ENCODE data around the gene CDH15. TPM values are rescaled to one million over a fixed set of nuclear protein-coding genes. Genes with fewer than 3 reads are reported as not detected.

The CDH15 gene
- total RNA-seq, 4 donors from 2014 or later, result 48.5 to 60.8 (median 51.0) TPM

DNA sequence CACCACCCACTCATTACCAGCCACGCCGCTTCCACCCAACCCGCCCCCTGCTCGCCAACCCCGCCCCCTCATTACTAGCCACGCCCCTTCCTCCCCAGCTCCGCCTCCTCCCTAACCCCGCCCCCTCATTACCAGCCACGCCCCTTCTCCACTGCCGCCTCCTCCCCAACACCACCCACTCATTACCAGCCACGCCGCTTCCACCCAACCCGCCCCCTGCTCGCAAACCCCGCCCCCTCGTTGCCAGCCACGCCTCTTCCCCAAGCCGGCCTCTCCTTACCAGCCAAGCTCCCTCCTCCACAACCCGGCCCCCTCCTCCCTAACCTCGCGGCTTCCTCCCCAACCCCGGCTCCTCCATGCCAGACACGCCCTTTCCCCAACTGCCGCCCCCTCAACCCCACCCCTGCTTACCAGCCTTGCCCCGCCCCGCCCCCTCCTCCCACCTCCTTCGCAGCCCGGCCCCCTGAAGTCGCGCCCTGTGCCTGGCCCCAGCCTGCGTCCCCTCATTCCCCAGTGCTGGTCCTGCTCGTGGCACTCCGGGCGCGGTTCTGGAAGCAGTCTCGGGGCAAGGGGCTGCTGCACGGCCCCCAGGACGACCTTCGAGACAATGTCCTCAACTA lies 21.5 kb downstream of the CDH15 start:
- Histone ChIP-seq H3K4me3 (no peak overlapping the region), H3K27ac (no peak overlapping the region), H3K4me1 (no peaks in the 10 kb centered on the region), H3K36me3 (peaks cover 0 to 14% of the 10 kb centered on the region in 2 donors), H3K9me3 (no peaks in the 10 kb centered on the region), H3K27me3 (peaks cover 3 to 6% (median 4%) of the 10 kb centered on the region in 3 donors)
- ATAC-seq (peak in 1 of 2 donors; percentile 10), DNase-seq (no peak)
- TF ChIP-seq, protein P1, sequence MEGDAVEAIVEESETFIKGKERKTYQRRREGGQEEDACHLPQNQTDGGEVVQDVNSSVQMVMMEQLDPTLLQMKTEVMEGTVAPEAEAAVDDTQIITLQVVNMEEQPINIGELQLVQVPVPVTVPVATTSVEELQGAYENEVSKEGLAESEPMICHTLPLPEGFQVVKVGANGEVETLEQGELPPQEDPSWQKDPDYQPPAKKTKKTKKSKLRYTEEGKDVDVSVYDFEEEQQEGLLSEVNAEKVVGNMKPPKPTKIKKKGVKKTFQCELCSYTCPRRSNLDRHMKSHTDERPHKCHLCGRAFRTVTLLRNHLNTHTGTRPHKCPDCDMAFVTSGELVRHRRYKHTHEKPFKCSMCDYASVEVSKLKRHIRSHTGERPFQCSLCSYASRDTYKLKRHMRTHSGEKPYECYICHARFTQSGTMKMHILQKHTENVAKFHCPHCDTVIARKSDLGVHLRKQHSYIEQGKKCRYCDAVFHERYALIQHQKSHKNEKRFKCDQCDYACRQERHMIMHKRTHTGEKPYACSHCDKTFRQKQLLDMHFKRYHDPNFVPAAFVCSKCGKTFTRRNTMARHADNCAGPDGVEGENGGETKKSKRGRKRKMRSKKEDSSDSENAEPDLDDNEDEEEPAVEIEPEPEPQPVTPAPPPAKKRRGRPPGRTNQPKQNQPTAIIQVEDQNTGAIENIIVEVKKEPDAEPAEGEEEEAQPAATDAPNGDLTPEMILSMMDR (IDR thresholded peaks at IDR 0.05 in 4 of 5, conservative IDR thresholded peaks at IDR 0.05 in 1 of 5), result no peak
- TF ChIP-seq POLR2A (IDR thresholded peaks at IDR 0.05), result no peak
- in situ Hi-C loops (cut with MboI; ENCODE audit: low sequenced_read_pairs in 4 of 4) (no loop called here), intact Hi-C loops (cut with DNase I; ENCODE audit: low total_unique reads) (no loop called here)

DNA sequence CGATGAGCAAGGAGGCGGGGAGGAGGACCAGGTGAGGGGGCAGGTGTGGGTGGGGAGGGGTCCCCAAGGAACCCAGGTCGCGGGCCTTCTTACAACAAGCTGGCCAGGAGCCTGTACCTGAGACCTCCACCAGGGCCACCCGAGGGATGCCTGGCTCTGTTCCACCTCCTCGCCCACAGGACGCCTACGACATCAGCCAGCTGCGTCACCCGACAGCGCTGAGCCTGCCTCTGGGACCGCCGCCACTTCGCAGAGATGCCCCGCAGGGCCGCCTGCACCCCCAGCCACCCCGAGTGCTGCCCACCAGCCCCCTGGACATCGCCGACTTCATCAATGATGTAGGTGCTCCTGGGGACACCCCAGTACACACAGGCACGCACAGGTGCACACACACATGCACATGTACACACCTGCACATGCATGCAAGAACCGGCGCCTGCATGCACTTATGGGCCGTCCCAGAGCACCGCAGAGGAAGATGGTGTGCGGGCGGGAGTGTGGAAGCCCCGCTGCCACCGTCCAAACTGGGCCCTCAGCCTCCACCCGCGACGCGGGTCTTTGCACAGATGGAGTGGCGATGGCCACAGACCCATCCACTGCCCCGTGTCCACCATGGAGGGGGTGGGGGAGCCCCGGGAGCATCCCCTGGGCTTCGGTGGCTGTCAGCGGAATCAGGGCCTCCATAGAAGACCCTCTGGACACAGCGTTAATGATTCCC lies 22.2 kb downstream of the CDH15 start:
- no peak for TF ChIP-seq POLR2A (IDR thresholded peaks at IDR 0.05)
- TF ChIP-seq, protein P1 (IDR thresholded peaks at IDR 0.05 in 4 of 5, conservative IDR thresholded peaks at IDR 0.05 in 1 of 5), result no peak
- Histone ChIP-seq H3K4me1 (no peaks in the 10 kb centered on the region), H3K27ac (no peak overlapping the region), H3K27me3 (peaks cover 10 to 13% (median 11%) of the 10 kb centered on the region in 3 donors), H3K9me3 (no peaks in the 10 kb centered on the region), H3K4me3 (no peak overlapping the region), H3K36me3 (peaks cover 0 to 14% of the 10 kb centered on the region in 2 donors)
- DNase-seq, result no peak
- intact Hi-C loops (cut with DNase I; ENCODE audit: low total_unique reads), result no loop called here
- in situ Hi-C loops (cut with MboI; ENCODE audit: low sequenced_read_pairs in 4 of 4), result no loop called here
- no peak for ATAC-seq

DNA sequence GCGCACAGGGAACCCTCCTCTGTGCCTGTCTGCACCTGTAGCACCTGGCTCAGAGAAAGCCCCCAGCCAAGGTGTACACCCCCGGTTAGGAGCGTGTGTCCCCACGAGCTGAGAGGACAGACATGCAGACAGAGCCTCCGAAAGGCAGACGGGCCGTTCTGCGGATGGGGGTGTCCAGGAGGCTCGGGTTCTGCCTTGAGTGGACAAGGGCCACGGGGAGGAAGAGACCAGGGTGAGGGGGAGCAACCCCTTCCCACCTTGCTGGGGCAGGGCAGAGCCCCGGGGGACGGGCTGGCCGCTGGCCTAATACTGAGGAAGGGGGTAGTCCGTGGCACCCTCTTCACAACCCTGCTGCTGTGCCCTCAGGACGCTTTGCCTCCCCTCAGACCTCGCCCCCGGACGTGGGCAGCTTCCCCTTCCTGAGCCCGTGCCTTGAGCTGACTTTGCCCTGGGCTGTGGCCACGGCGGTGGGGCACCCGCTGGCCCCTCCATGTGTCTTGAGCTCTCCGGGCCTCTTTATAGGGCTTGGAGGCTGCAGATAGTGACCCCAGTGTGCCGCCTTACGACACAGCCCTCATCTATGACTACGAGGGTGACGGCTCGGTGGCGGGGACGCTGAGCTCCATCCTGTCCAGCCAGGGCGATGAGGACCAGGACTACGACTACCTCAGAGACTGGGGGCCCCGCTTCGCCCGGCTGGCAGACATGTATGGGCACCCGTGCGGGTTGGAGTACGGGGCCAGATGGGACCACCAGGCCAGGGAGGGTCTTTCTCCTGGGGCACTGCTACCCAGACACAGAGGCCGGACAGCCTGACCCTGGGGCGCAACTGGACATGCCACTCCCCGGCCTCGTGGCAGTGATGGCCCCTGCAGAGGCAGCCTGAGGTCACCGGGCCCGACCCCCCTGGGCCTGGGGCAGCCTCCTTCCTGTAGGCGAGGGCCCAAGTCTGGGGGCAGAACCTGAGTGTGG lies 23.1 kb downstream of the CDH15 start:
- Histone ChIP-seq H3K27ac (no peak overlapping the region), H3K9me3 (no peaks in the 10 kb centered on the region), H3K36me3 (peaks cover 0 to 14% of the 10 kb centered on the region in 2 donors), H3K4me1 (no peaks in the 10 kb centered on the region), H3K27me3 (peaks cover 19 to 22% (median 20%) of the 10 kb centered on the region in 3 donors), H3K4me3 (no peak overlapping the region)
- TF ChIP-seq, protein P1 (IDR thresholded peaks at IDR 0.05 in 4 of 5, conservative IDR thresholded peaks at IDR 0.05 in 1 of 5), result no peak
- TF ChIP-seq POLR2A (IDR thresholded peaks at IDR 0.05), result no peak
- no peak for DNase-seq
- ATAC-seq, result no peak
- intact Hi-C loops (cut with DNase I; ENCODE audit: low total_unique reads), result no loop called here
- in situ Hi-C loops (cut with MboI; ENCODE audit: low sequenced_read_pairs in 4 of 4), result no loop called here

DNA sequence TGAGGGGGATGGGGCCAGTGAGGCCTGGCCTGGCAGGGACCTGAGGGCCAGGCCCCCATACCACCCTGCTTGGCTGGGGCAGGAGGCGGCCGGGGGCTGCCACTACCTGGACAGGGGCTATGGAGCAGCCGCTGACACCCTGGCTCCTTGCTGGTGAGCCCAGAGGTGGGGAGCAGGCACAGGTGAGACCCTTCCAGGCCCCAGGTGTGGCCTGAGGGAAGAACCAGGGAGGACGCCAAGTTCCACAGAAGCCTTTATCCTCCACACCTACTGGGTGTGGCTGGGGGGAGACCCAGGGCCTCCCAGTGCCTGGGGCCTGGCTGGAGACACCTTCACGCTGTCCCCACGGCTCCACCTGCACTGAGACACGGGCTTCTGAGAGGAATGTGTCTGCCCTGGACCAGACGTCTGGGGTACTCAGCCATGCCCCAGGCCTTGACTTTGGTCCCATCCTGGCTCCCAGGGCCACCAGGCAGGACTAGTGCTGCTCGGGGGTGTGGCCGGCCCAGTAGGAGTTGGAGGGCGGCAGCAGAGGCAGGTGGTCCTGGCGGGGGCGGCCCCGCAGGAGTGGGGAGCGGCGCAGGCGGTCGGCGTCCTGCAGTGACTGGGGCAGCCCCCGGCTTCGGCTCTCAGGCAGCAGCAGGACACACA lies 24.1 kb downstream of the CDH15 start:
- in situ Hi-C loops (cut with MboI; ENCODE audit: low sequenced_read_pairs in 4 of 4), result no loop called here
- H3K9me3 ChIP-seq, result no peaks in the 10 kb centered on the region
- peaks cover 29 to 32% (median 30%) of the 10 kb centered on the region in 3 donors for H3K27me3 ChIP-seq
- TF ChIP-seq POLR2A (IDR thresholded peaks at IDR 0.05), result no peak
- TF ChIP-seq, protein P1 (IDR thresholded peaks at IDR 0.05 in 4 of 5, conservative IDR thresholded peaks at IDR 0.05 in 1 of 5), result no peak
- no peak overlapping the region for H3K27ac ChIP-seq
- no peak for DNase-seq
- no peak overlapping the region for H3K4me3 ChIP-seq
- H3K4me1 ChIP-seq, result no peaks in the 10 kb centered on the region
- no peak for ATAC-seq
- H3K36me3 ChIP-seq, result peaks cover 0 to 14% of the 10 kb centered on the region in 2 donors
- intact Hi-C loops (cut with DNase I; ENCODE audit: low total_unique reads), result no loop called here

Data from gastrocnemius medialis (tissue), 4 donors.